ENCODE results near the gene GPR158.

DNA sequence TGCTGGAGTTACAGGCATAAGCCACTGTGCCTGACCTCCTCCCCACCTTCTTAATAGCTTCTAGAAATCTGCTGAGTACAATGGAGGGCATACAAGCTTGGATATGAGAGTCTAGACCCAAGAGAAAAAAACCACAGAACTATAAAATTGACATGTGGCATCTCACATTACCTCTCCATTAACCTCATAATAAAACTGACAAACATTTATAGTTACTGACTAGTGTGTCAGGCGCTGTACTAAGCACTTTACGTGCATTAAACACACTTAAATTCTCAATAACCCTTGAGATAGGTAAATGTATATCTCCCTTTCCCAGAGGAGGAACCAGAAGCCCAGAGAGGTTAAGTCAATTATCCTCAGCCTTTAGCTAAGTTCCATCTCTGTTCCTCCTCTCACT, 458.7 kb downstream of the GPR158 start:
- TF ChIP-seq ZFP30 (CRISPR knock-in tag; IDR thresholded peaks at IDR 0.05): no peak
- TF ChIP-seq PATZ1 (CRISPR knock-in tag; IDR thresholded peaks at IDR 0.05; ENCODE audit: borderline replicate concordance): no peak
- TF ChIP-seq, protein P1, sequence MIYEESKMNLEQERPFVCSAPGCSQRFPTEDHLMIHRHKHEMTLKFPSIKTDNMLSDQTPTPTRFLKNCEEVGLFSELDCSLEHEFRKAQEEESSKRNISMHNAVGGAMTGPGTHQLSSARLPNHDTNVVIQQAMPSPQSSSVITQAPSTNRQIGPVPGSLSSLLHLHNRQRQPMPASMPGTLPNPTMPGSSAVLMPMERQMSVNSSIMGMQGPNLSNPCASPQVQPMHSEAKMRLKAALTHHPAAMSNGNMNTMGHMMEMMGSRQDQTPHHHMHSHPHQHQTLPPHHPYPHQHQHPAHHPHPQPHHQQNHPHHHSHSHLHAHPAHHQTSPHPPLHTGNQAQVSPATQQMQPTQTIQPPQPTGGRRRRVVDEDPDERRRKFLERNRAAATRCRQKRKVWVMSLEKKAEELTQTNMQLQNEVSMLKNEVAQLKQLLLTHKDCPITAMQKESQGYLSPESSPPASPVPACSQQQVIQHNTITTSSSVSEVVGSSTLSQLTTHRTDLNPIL (CRISPR knock-in tag; IDR thresholded peaks at IDR 0.05; ENCODE audit: low read depth): no peak
- TF ChIP-seq, protein P2, sequence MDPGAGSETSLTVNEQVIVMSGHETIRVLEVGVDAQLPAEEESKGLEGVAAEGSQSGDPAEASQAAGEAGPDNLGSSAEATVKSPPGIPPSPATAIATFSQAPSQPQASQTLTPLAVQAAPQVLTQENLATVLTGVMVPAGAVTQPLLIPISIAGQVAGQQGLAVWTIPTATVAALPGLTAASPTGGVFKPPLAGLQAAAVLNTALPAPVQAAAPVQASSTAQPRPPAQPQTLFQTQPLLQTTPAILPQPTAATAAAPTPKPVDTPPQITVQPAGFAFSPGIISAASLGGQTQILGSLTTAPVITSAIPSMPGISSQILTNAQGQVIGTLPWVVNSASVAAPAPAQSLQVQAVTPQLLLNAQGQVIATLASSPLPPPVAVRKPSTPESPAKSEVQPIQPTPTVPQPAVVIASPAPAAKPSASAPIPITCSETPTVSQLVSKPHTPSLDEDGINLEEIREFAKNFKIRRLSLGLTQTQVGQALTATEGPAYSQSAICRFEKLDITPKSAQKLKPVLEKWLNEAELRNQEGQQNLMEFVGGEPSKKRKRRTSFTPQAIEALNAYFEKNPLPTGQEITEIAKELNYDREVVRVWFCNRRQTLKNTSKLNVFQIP (CRISPR knock-in tag; IDR thresholded peaks at IDR 0.05; ENCODE audit: borderline replicate concordance, low read depth): no peak
- TF ChIP-seq RARB (CRISPR knock-in tag; IDR thresholded peaks at IDR 0.05): no peak
- TF ChIP-seq TCF4 (CRISPR knock-in tag; IDR thresholded peaks at IDR 0.05; ENCODE audit: borderline replicate concordance): no peak
- no peak for TF ChIP-seq PPARA (CRISPR knock-in tag; IDR thresholded peaks at IDR 0.05; ENCODE audit: borderline replicate concordance)
- TF ChIP-seq CSDC2 (CRISPR knock-in tag; IDR thresholded peaks at IDR 0.05): no peak
- TF ChIP-seq SNAI2 (CRISPR knock-in tag; IDR thresholded peaks at IDR 0.05): no peak
- TF ChIP-seq OSR1 (CRISPR knock-in tag; IDR thresholded peaks at IDR 0.05): no peak
- TF ChIP-seq ZNF70 (CRISPR knock-in tag; IDR thresholded peaks at IDR 0.05): no peak
- TF ChIP-seq ESRRG (CRISPR knock-in tag; IDR thresholded peaks at IDR 0.05): no peak
